Muscle of back (tissue), 11 donors: ENCODE data around the gene CAMTA1. TPM values are rescaled to one million over a fixed set of nuclear protein-coding genes. Genes with fewer than 3 reads are reported as not detected.
A peak's percentile ranks its signal among the peaks of the same experiment; 100 is the strongest.

Experiments used
- DNase-seq, 3 donors: peaks; one replicate each; pipeline versions ENCODE4 v3.0.0 to v3.0.0-alpha.2; 2013
- polyA plus RNA-seq, 10 donors: library from polyadenylated mRNA; unstranded; fragments of 120-200 nt; gene quantifications; one replicate each; pipeline ENCODE4 v1.2.1, GENCODE V29; 2013; ENCODE audit not compliant: insufficient read length in 10 of 10

The CAMTA1 gene
- polyA plus RNA-seq, 10 donors: 36.4 to 49.7 (median 44.0) TPM

DNA sequence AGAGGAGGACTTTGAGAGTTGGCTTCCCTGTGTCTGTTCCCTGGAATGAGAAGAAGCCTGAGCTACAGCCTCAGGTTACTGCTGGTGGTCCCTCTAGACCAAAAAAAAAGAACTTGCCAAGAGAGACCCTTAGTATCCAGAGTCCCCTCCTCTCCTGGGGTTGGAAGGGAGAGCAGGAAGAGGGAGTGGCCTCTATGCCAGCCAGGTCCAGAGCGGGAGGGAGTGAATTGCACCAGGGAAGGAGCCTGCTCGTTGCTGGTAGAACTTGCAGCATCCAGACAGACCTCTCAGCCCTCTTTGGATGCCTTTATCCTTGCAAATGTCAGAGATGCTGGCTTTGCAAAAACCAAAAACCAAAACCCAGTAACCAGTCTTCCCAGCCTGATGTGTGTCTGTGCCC is 494.5 kb downstream of the CAMTA1 start:
- no peak for DNase-seq

DNA sequence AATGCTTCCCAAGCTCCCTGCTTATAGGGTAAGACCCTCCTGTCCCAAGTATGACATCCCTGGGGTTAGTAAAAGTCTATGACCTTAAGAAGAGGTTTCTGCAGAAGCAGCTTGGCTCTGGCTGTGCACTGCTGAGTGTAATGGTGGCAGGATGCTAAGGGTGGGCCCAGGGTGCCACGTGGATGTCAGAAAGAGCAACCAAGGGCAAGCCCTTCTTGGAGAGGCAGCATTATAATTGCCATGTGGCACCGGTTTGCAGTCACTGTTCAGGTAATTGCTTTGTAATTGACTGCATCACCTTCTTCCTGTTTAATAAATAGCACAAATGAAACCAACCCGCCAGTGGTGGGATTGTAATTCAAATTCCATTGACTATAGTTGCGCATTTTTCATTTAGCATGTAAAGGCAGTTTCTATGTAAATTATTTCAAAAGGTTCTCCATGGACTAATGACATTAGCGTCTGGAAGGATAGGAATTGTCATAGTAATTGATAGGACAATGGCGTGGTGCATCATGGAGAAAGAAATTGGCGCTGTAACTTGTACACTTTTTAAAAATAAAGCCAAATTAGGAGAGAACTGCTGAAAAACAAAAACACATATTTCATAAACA is 495.2 kb downstream of the CAMTA1 start:
- DNase-seq: no peak

DNA sequence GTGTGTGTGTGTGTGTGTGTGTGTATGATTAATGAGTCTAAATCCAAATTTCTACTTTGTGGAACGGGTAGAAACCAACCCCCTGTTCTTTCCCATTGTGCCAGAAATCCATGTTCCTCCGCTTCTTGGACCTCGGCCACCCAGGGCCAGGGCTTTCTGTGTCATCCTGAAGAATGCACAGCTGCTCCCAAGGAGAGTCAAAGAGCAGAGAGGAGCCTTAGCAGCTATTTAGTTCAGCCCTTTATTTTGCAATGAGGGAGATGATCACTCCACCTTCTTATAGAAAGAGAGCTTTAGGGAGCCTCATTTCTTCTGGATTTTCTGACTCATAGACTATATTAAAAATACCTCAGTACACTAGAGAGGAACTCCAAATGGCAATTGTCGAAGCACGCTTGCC is 496.6 kb downstream of the CAMTA1 start:
- no peak for DNase-seq

DNA sequence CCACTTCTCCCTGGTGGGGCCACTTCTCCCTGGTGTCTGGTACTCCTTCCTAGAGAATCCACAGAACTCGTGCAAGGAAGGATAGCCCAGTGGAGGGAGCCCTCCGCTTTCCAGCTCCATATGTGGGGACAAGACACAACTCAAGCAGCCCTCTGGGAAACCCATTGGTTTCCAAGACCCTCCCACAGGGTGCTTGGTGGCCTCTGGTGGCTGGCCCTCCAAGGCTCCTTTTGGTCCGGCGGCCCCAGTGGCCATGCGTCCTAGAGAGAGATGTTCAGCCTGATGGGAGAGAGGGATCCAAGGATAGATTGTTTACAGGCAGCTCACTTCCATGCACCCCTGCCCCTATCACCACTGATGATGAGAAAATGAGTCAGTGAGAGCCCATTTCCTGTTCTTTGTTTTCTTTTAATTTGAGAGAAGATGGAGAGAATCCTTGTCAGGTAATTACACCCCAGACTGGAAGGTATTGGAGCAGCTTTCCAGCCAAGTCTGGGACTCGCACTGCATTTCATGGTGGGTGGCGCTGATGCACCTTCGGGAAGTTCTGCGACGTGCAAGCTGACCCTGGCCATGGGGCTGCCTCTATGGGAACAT is 499.7 kb downstream of the CAMTA1 start:
- DNase-seq: no peak

DNA sequence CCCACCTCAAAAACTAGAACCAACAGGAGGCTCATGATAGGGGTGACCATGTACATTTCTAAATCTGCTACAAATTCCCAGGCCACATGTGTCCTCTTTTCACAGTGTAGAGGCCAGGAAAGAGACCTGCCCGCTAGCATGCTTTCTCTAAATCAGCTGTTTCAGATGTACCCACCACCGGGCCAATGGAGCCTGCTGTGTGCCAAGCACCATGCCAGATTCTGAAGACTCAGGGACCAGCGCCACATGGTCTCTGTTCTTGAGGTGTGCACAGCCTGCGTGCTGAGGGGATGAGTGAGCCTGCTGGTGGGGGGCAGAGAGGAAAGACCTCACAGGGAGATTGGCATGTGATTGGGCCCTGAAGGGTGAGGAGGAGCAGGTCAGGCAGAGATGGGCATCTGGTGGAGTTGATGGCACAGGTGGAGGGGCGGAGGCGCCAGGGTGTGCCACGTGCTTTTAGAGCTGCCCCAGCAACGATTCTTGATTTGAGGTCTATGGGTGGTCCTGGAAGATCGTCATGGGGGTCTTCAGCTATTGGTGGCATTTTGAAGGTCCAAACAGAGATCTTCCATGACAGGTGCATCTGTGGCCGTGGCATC is 500.7 kb downstream of the CAMTA1 start:
- no peak for DNase-seq

DNA sequence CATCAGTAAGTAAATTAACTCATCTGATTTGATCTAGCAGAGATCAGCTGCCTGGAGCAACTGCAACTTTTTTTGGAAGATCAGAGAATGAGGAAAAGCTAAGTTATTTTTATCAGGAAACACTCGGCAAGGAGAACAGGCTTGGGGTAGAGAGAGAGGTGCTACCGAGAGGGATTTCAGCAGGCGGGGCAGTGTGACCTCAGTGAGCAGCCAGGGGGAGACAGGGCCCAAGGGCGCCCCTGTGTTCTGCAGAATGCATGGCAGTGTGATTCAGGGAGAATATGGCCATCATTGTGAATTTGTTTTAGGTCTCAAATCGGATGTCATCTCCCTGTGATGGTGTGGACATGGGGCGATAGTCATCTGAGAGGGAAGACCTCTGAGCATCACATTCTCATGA is 501.8 kb downstream of the CAMTA1 start:
- DNase-seq: no peak

DNA sequence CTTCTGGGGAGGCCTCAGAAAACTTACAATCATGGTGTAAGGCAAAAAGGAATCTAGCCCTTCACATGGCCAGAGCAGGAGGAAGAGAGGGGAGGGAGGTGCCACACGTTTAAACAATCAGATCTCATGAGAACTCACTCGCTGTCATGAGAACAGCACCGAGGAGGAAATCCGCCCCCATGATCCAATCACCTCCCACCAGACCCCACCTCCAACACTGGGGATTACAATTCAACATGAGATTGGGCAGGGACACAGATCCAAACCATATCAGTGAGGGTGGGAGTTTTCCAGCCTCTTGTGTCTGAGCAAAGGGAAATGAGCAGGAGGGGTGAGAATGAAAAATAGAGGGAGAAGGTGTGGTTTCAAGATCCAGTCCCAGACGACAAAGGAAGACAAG is 503.7 kb downstream of the CAMTA1 start:
- DNase-seq: no peak

DNA sequence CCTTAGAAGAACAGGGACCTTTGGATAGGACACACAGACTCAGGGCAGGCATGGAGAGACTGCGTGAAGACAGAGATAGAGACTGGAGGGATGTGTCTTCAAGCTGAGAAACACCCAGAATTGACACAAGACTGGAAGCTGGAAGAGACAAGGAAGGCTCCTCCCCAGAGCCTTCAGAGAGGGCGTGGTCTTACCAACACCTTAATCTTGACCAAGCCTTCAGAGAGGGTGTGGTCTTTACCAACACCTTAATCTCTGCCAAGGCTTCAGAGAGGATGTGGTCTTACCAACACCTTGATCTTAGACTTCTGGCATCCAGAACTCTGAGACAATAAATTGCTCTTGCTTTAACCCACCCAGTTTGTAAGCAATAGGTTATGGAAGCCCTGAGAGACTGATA is 504.4 kb downstream of the CAMTA1 start:
- DNase-seq: no peak

DNA sequence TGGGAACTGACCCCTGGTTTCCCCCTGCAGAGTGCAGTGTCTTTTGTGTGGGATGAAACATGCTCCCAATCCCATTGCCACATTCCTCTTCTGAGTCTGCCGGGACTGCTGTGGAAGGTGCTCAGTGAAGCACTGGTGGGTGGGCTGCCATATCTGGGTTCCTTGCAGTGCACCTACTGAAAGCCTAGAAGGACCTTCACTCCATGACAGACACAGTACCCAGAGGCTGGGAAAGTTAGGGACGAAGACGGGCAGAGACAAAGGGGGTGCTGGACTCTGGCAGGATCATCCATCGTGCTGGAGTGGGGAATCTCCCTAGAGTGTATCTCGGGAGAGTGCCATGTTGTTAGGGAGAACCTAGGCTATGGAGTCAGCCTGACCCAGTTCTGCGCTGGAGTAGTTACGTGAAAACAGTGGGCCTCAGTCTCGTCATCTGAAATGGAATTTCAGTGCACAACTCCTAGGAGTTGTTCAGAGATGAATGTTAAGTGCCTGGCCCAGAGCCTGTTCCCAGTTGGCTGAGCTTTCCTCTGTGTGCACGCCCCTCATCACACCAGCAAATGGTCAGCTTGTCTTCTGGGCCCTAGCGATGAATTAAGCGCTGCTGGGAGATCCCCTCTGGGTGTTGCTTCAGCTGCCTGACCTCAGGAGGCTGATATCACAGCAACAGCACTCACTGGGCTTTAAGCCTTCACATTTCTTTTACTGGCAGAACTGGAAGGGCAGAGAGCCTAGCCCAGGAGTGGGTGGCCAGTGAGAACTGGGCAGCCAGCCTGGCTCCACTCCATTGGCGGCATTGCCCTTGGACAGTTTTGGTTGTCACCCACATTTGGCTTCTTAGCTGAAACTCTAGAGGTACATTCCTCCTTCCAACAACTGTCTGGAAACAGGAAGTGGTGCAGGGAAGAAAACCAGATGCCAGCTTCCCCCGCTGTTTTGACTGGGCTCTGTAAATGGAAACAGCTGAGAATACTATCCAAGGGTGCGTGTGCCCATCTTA is 506.0 kb downstream of the CAMTA1 start:
- DNase-seq: peak in 2 of 3 donors; percentile 51 to 74

DNA sequence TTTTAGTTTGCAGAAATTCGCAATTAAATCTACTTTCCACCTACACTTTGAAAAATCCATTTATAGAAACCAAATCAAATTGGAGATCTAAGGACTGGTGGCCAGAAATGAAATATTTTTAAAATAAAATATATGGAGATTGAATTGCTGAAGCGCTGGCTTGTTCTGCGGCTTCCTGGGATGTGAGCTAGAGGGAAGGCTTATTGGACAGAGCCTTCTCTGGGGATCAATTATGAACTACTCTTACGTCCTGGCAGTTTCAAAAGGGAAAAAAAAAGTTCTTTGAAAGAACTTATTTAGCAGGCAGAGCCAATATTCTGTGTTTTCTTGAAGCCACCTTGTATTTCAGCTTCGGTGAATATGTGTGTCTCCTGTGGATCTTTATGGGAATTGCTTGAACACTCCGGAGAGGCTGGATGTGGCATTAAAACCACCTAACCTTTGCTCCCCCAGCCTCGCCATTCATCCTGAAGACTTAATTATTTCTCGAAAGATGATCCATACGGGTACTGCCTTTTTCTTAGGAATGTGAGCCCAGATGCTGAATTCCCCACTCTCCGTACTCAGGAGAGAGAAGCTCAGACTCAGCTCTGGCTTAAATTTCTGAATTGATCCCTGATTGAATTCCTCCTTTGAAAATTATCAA is 506.9 kb downstream of the CAMTA1 start:
- peak in 2 of 3 donors; percentile 50 to 56 for DNase-seq

DNA sequence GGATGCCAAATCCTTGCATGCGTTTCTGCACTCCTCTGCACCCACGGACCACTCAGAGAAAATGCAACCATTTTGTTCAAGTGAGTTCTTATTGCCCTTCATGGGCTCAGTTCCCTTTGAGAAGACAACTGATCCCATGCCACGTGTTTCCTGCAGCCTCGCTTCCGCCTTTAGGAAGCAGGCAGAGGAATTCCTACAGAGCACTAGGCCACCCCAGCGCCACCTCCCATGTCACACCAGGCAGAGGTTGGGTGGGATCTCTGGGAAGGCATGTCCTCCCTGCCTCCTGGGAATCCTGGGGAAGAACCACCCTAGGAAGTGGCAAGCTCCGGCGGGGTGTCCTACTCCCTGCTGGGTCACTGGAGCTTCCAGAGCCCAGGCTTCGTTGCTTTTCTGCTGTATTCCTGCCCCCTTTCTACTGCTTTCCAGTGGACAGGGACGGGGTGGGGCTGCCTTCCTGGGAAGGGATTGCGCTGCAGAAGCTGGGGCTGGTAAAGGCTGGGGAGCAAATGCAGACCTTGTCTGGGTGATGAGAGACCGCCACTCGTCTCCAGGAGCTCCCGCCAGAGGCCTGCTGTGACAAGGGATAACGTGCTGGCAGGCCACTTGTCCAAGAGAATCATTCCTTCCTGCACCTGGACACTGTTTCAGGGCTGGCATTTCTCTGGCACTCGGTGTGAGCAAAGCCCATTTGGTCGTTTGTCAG is 507.6 kb downstream of the CAMTA1 start:
- peak in 1 of 3 donors; percentile 17 for DNase-seq

DNA sequence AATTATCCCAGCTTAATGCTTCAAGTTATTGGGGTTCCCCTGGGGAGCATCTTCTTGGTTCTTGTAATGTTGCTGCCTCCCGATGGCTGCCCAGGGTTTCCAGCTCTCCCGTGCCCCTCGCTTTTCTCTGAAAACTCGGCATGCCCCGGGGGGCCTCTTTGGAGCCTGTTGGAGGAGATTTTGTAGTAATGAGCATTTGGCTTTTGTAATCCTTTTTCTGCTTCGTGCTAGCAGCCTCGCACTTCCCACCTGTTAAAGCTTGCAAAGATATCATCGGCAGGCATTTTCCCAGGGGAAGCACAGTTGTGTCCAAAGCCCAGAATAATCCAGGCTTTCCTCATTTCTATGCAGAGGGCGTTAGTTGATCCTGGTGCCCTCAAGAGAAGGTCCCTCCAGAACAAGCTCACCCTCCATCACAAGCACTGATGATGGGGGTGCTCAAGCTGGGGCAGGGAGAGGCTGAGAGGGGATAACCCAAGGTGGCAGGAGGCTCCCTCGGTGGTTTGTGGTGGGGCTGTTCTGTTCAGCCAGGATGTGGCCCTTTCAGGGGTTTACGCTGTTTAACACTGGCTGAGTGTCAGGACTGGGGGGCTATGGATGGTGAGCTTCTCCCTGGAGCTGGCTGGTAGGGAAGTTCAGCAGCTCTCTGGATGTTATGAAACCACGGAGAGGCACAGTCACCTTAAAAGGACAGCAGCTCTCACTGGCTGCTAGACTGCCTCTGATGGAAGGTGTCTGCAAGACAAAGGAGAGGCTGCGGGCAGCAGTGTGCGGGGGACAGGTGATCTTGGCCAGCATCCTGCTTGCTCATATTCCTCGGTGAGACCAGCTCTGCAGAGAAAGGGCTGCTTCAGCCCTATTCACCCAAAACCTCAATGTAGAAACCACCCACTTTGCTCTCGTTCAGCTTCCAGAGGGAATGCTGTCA is 508.7 kb downstream of the CAMTA1 start:
- no peak for DNase-seq

DNA sequence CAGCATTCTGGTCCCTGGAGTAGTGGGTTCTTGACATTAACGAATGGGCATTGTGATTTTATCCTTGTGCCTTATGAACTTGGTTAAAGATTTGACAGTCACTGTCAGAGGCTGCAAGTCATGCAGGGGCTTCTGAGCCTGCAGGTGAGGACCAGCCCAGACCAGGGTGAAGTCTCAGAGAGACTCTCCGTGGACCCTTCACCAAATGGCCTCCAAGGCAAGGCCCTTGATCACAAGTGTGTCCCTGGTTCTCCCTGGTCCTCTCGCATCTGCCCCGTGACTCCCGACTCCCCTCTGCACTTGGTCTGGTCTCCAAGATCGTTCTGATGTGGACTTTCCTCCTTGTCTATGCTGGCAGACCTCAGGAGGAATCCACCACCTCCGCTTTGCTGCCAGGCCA is 509.4 kb downstream of the CAMTA1 start:
- DNase-seq: no peak

DNA sequence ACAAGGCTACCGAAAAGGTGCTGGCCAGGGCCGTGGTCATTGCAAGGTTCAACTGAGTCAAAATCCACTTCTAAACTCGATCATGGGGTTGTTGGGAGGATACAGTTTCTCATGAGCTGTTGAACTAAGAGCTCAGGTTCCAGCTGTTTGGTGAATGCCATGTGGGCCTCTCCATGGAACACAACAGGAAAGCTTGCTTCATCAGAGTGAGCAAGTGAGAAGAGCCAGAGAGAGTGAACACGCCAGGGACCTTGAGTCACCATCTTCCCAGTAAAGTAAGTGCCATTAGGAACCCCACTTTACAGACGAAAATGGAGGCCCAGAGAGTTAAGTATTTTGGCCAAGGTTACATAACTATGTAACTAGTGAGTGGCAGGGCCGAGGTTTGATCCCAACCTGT is 510.7 kb downstream of the CAMTA1 start:
- DNase-seq: no peak

DNA sequence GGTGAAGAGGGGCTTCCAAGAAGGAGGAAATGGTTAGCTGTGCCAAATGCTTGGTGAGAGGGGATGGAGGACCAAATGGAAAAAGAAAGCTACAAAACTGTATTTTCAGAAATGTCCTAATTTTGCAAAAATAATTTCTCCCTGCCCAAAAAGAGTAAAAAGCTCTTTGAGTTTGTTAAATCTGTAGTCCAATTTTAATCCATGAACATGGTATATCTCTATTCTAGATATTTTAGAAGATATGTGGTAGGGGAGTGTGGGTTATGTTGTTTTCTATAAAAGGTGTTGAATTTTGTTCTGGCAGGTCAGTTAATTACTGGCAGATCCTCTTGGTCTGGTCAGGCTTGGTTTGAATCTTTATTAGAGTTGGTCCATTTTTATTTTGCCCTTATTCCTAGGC is 511.7 kb downstream of the CAMTA1 start:
- no peak for DNase-seq

DNA sequence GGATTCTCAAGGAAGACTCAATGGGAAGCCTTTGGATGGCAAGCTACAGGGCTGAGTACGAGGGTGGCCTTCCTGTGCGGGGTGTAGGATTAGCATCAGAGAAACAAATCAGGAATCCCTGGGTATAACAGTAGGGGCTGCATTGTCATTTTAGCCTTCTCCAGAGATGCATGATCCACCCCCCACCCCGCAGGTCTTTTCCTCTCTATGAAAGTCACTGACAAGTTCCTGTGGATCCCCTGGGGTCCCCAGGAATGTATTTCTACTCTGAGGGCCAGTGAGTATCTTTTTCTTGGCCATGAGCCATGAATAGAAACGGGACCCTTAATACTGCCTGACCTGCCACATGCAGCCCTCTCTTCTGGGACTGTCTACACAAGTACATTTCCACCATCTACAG is 512.9 kb downstream of the CAMTA1 start:
- peak in 1 of 3 donors; percentile 20 for DNase-seq

DNA sequence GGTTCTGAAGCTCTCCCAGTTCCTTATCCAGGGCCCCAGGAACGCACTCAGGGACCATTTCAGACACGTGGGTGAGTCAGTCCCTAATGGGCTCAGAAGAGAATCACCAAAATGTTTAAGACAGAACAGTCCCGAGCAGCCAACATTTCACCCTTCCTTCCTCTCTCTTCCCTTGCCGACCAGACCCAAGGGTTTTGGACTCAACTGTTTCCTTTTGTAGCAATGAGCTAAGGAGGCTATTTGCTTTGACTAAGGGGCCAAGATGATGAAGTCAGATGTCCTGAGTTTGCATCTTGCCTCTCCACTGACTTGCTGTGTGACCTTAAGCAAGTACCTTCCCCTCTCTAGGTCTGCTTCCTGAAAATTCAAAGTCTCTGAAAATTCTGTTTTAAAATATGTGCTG is 513.5 kb downstream of the CAMTA1 start:
- no peak for DNase-seq

DNA sequence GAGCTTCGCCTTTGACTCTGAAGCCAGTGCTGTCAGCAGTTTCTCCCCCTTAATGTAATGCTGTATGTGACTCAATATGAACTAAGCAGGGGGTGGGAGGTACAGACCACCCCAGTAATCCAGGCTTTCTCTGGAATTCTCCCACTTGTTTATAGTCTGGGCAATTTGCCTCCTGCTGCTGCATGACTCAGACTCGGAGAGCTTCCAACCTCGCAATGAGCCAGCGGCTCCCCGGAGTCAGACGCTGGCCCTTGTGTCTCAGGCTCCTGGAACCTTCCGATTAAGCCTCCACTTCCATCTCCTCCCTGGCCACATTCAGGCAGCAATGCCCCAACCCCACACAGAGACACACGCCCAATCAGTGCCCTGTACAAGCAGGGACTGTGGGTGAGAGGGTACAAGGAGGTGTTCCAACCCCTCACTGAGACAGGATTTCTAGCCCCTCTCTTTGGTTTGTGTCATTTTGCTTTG is 514.1 kb downstream of the CAMTA1 start:
- peak; percentile 88 to 97 (median 93) for DNase-seq

DNA sequence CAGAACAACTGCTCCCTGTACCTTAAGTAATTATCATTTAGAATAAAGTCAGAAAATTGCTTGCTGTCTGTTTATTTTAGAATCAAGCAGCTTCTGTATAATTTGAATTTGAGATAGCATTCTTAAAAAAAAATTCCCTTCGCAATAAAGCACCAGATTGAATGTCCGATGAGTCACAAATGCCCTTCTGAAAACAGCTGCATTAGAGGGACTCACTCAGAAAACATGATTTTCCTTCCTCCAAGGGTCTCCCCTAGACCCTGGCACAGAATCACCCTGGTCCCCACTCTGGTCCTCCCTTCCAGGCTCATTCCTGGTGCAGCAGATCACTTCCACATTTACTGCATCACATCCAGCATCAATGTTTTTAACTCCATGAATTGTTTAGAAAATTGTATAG is 514.7 kb downstream of the CAMTA1 start:
- peak in 2 of 3 donors; percentile 43 to 77 for DNase-seq
